Measurements from ENCODE around the gene SPHK2. TPM values are rescaled to one million over a fixed set of nuclear protein-coding genes. Genes with fewer than 3 reads are reported as not detected.
A peak's percentile ranks its signal among the peaks of the same experiment; 100 is the strongest.

SPHK2 gene
- total and polyA plus RNA-seq, 11 donors = 5.6 to 13.1 (median 9.5) TPM

DNA sequence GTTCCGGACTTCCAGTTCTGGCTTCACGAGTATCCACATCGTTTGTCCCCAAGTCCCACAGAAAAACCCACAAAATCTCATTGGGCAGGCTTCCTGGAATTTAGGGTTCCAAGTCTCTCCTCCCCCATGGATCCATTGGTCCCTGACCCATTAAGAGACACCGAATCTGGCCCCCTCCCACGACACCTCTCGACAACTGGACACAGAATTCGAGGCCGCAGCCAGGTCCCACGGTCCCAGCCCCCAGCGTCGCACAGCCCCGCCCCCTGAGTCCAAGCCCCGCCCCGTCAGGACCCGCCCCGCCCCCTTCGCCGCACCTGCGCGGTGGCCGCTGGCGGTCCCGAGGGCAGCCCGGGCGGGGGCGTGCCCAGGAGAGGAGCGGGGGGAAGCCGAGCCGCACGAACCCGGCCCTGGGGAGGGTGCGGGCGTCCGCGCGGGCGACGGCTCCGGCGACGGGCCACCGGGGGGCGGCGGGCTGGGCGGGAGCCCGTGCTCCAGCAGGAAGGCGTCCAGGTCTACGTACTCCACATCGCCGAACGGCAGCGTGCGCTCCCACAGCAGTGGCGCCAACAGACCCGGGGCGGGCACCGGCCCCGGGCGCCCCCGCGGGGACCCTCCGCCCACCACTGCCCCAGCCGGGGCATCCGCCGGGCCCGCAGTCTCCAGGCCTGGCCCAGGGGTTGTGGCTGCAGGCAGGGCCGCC is 16.1 kb downstream of the SPHK2 start:
- ATAC-seq = peak in 3 of 4 donors; percentile 28 to 52 (median 37)
- peak in 1 of 2 donors; percentile 47 for TF ChIP-seq POLR2A (IDR thresholded peaks at IDR 0.05)
- TF ChIP-seq, protein P1, sequence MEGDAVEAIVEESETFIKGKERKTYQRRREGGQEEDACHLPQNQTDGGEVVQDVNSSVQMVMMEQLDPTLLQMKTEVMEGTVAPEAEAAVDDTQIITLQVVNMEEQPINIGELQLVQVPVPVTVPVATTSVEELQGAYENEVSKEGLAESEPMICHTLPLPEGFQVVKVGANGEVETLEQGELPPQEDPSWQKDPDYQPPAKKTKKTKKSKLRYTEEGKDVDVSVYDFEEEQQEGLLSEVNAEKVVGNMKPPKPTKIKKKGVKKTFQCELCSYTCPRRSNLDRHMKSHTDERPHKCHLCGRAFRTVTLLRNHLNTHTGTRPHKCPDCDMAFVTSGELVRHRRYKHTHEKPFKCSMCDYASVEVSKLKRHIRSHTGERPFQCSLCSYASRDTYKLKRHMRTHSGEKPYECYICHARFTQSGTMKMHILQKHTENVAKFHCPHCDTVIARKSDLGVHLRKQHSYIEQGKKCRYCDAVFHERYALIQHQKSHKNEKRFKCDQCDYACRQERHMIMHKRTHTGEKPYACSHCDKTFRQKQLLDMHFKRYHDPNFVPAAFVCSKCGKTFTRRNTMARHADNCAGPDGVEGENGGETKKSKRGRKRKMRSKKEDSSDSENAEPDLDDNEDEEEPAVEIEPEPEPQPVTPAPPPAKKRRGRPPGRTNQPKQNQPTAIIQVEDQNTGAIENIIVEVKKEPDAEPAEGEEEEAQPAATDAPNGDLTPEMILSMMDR (IDR thresholded peaks at IDR 0.05) = no peak
- 1 to 3% (median 2%) methylated on average over 17 to 67 of the region's 67 CpGs for WGBS, 4 donors
- intact Hi-C loops (cut with DNase I) = loop anchor here in 1 of 10 donors (5.0 kb wide), 1 partner anchor 337 kb away; no protein-coding TSS in a partner anchor
- H3K36me3 ChIP-seq = peaks cover 0 to 32% (median 3%) of the 10 kb centered on the region in 9 donors
- no peaks in the 10 kb centered on the region for H3K9me3 ChIP-seq
- peak overlapping the region; percentile 62 to 100 (median 96) for H3K27ac ChIP-seq
- H3K27me3 ChIP-seq = no peaks in the 10 kb centered on the region
- peaks cover 18 to 72% (median 54%) of the 10 kb centered on the region in 12 donors for H3K4me1 ChIP-seq
- peak; percentile 72 to 87 (median 84) for DNase-seq
- H3K4me3 ChIP-seq = peak overlapping the region; percentile 19 to 93 (median 78)

DNA sequence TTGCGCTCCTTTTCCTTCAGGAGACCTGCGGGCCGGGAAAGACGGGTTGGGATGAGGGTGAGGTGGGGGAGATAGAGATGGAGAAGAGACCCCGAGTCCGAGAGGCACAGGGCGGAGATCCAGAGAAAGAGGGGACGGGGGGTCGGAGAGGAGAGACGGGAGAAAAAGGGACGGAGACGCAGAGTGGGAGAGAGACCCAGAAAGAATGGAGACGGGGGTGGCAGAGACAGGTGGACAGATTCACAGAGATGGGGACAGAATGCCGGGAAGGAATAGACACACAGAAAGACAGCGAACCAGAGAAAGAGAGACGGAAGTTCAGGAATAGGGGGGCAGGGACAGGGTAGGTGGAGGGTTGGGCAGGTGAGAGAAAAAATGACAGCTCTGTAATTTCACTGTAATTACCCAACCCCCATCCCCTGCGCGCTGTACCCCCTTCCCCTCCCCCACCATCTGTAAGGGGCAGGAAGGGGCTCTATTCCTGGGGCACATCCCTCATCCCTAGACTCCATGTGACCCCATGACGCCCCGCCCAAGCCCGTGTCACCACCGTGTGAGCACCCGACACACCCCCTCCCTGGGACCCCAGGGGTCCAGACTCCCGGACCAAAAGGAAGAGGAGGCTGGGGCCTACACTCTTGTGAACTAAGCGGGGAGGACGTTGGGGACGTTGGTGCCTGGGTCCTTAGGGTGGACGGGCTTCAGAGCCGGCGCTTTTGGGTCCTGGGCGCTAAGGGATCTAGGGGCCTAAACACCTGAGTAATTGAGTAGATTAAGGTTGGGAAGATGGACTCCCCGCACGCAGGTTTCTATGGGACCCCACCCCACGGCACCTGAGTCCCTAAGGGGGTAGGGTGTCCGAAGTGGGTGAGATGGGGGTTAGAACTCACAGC is 16.9 kb downstream of the SPHK2 start:
- H3K4me3 ChIP-seq = peak overlapping the region; percentile 19 to 93 (median 78)
- TF ChIP-seq POLR2A (IDR thresholded peaks at IDR 0.05) = no peak
- TF ChIP-seq, protein P1 (IDR thresholded peaks at IDR 0.05) = no peak
- peaks cover 0 to 24% (median 3%) of the 10 kb centered on the region in 9 donors for H3K36me3 ChIP-seq
- intact Hi-C loops (cut with DNase I) = loop anchor here in 1 of 10 donors (2.0 to 5.0 kb wide), 2 partner anchors 17 to 336 kb away; partner anchors contain the start of genes RPL18 and SPHK2
- no peak for ATAC-seq
- peak overlapping the region; percentile 48 to 100 (median 96) for H3K27ac ChIP-seq
- WGBS, 4 donors = 1 to 3% (median 2%) methylated on average over 30 to 35 of the region's 35 CpGs
- H3K4me1 ChIP-seq = peaks cover 16 to 64% (median 46%) of the 10 kb centered on the region in 12 donors
- H3K27me3 ChIP-seq = no peaks in the 10 kb centered on the region
- peak in 3 of 5 donors; percentile 69 to 79 (median 72) for DNase-seq
- H3K9me3 ChIP-seq = no peaks in the 10 kb centered on the region

DNA sequence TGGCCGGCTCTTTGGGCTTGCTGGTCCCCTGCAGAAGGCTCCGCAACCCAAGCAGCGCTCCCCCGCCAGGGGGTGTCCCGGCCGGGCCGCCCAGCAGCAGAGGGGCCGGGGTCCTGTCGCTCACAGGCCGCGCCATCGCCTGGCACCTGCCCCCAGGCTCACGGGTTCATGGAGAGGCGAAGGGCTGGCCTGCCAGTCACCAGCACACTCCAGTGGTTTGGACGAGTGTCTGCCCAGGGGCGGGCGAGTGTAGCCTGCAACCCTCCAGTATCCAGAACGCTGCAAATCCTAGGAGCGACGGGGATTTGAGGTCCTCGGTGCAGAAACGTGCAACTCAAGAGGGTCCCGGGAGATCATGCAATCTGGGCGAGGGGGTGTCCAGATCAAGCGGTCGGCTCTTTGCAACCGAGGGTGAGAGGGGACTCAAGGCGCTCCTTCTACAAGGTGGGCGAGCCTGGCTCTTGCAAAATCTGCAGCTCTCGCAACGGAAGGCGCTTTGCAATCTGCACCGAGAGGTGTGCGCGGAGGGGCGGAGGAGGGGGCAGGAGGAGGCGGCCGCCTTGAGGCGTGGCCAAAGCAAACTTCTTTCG is 17.6 kb downstream of the SPHK2 start, which contains the start of gene DBP:
TSS of gene DBP (minus strand) at position 521 of the 590 bp plus-strand sequence. CDS start at position 136, 385 bp downstream.
- DNase-seq = peak in 3 of 5 donors; percentile 50 to 75 (median 73)

More for the DNA sequence above, 17.6 kb downstream of the SPHK2 start, which contains the start of gene DBP:
- peaks cover 16 to 57% (median 41%) of the 10 kb centered on the region in 12 donors for H3K4me1 ChIP-seq
- H3K27me3 ChIP-seq = no peaks in the 10 kb centered on the region
- TF ChIP-seq POLR2A (IDR thresholded peaks at IDR 0.05) = no peak
- TF ChIP-seq, protein P1 (IDR thresholded peaks at IDR 0.05) = peak in 5 of 12 donors; percentile 8 to 31 (median 24)
- intact Hi-C loops (cut with DNase I) = loop anchor here in 1 of 10 donors (2.0 to 5.0 kb wide), 2 partner anchors 18 to 335 kb away; partner anchors contain the start of genes RPL18 and SPHK2
- ATAC-seq = peak in 3 of 4 donors; percentile 1 to 6 (median 3)
- 0 to 3% (median 0%) methylated on average over 8 to 40 of the region's 40 CpGs for WGBS, 4 donors
- H3K4me3 ChIP-seq = peak within 1 kb of the TSS; percentile 19 to 93 (median 78)
- H3K36me3 ChIP-seq = peaks cover 0 to 17% (median 3%) of the 10 kb centered on the region in 9 donors
- H3K9me3 ChIP-seq = no peaks in the 10 kb centered on the region
- peak within 1 kb of the TSS; percentile 85 to 100 (median 96) for H3K27ac ChIP-seq
